GM12878 (cell line): Measurements from ENCODE around the gene SLC15A4. TPM values are rescaled to one million over a fixed set of nuclear protein-coding genes. Genes with fewer than 3 reads are reported as not detected.
A peak's percentile ranks its signal among the peaks of the same experiment; 100 is the strongest.

Experiments used
- ATAC-seq: fragments of 200-7000 bp; cut with Tn5 transposase; 3 replicates; pipeline ENCODE4 v1.9.1; 2020; ENCODE audit warnings: mild to moderate bottlenecking, moderate library complexity
- BruUV-seq: library from RNA; stranded (reverse); fragments of 400-500 nt; replicated peaks from 2 replicates; lab custom pipeline; 2021; lab: Mats Ljungman, UMichigan
- CTCF ChIA-PET: fragments of 300-600 bp; sonication (Branson Sonifier 250); formaldehyde crosslinking; extraction: SDS; loops from one replicate; lab custom pipeline; 2021; ENCODE audit warnings: inconsistent platforms; lab: Yijun Ruan, JAX
- POLR2A ChIA-PET: fragments of 350-600 bp; formaldehyde crosslinking; extraction: SDS; loops from one replicate; lab custom pipeline; 2021; ENCODE audit warnings: inconsistent platforms; lab: Charles Lee
- RAD21 ChIA-PET: fragments of 300-600 bp; sonication (Branson Sonifier 250); formaldehyde crosslinking; loops from one replicate; lab custom pipeline; 2023; ENCODE audit warnings: antibody characterized with exemption; ENCODE audit not compliant: unreplicated experiment; lab: Charles Lee
- SMC1A ChIA-PET: fragments of 300-600 bp; sonication (Branson Sonifier 250); formaldehyde crosslinking; loops from one replicate; lab custom pipeline; 2023; ENCODE audit not compliant: unreplicated experiment, uncharacterized antibody; lab: Charles Lee
- DNase-seq: peaks from one replicate; pipeline ENCODE4 v3.0.0-alpha.2; 2011; ENCODE audit warnings: low read depth, low spot score
- FAIRE-seq: peaks from 3 replicates; lab custom pipeline; 2011; peaks lifted over from hg19 to GRCh38; lab: Jason Lieb, UNC
- H2AFZ ChIP-seq: 2 replicates; pipeline ENCODE4 v1.6.0; 2011; ENCODE audit warnings: low read depth, low read length, control low read depth; ENCODE audit not compliant: control insufficient read depth
- H3K27ac ChIP-seq: 2 replicates; pipeline ENCODE4 v1.5.1; 2011; ENCODE audit warnings: control low read depth; ENCODE audit not compliant: control insufficient read depth, insufficient read depth
- H3K27me3 ChIP-seq, 2 experiments: replicated peaks in 1 of 2; 2 replicates each; pipeline versions ENCODE4 v1.6.0 to v1.6.1; 2011; ENCODE audit warnings: low read length in 1 of 2; ENCODE audit not compliant: control insufficient read depth in 2 of 2, insufficient read depth in 2 of 2
- H3K36me3 ChIP-seq, 2 experiments: 2 replicates each; pipeline ENCODE4 v1.5.1; 2011; ENCODE audit warnings: low read length in 1 of 2; ENCODE audit not compliant: control insufficient read depth in 2 of 2, insufficient read depth in 2 of 2
- H3K4me1 ChIP-seq: 2 replicates; pipeline ENCODE4 v1.6.1; 2011; ENCODE audit warnings: mild to moderate bottlenecking, low read length, moderate library complexity, mixed read lengths; ENCODE audit not compliant: control insufficient read depth, insufficient read depth
- H3K4me2 ChIP-seq: 2 replicates; pipeline ENCODE4 v1.6.0; 2011; ENCODE audit warnings: control low read depth; ENCODE audit not compliant: control insufficient read depth, insufficient read depth
- H3K4me3 ChIP-seq: fragments of 200-600 bp; sonication (generic); 2 replicates; pipeline ENCODE4 v1.5.1; 2016
- H3K79me2 ChIP-seq: 2 replicates; pipeline ENCODE4 v1.6.0; 2011; ENCODE audit warnings: low read length; ENCODE audit not compliant: control insufficient read depth, insufficient read depth
- H3K9ac ChIP-seq: 2 replicates; pipeline ENCODE4 v1.8.0; 2011; ENCODE audit warnings: low read length, control low read depth, mixed read lengths; ENCODE audit not compliant: control insufficient read depth, insufficient read depth
- H3K9me3 ChIP-seq: replicated peaks from 3 replicates; pipeline ENCODE4 v1.5.1; 2011; ENCODE audit warnings: mild to moderate bottlenecking, low read length; ENCODE audit not compliant: control insufficient read depth, insufficient read depth
- H4K20me1 ChIP-seq: 2 replicates; pipeline ENCODE4 v1.6.0; 2011; ENCODE audit not compliant: control insufficient read depth, insufficient read depth
- HDGF ChIP-seq: fragments of 450-650 bp; IDR thresholded peaks from 2 replicates; pipeline ENCODE4 v1.6.1; 2016; ENCODE audit warnings: antibody characterized with exemption
- MYC ChIP-seq: IDR thresholded peaks from 2 replicates; pipeline ENCODE4 v1.6.1; 2011; ENCODE audit warnings: mild to moderate bottlenecking, low read length, moderate library complexity, inconsistent platforms; ENCODE audit not compliant: insufficient read depth, insufficient replicate concordance, insufficient read length, severe bottlenecking
- SMC3 ChIP-seq: IDR thresholded peaks from 2 replicates; pipeline ENCODE4 v1.6.1; 2011; ENCODE audit warnings: low read length, improper control_type of control experiment, borderline replicate concordance
- ZBED1 ChIP-seq: IDR thresholded peaks from 2 replicates; pipeline ENCODE4 v1.6.1; 2016; ENCODE audit warnings: borderline replicate concordance
- WGBS: methylation state at CpG from one replicate; pipeline ENCODE4 v1.1.6; 2016; ENCODE audit warnings: low lambda C conversion rate; ENCODE audit not compliant: insufficient replicate concordance, insufficient coverage; ENCODE audit errors: missing lambda C conversion rate; 5-methylcytosine and 5-hydroxymethylcytosine counted together
- in situ Hi-C: fragments of 300-500 bp; cut with MboI; formaldehyde crosslinking; loops from 9 replicates; pipeline ENCODE4 v1.14.3; 2018; ENCODE audit warnings: mixed read lengths
- intact Hi-C: fragments of 100-400 bp; cut with micrococcal nuclease; formaldehyde crosslinking; loops from one replicate; pipeline ENCODE4 v1.14.2; 2022; ENCODE audit not compliant: unreplicated experiment
- polyA plus RNA-seq, 11 experiments: library from polyadenylated mRNA; depleted of rRNA in 4 of 11; unstranded in 6 of 11; stranded (reverse) in 5 of 11; fragments of >200 nt; fragmentation: Nextera tagmentation in 4 of 11; fragmentation: Illumina TruSeq in 1 of 11; extraction: Ambion mirVana in 4 of 11; extraction: Trizol in 1 of 11; gene quantifications; 1 replicate in 1 of 11; 2 replicates in 10 of 11; pipeline versions ENCODE4 v1.2.1 to v1.2.3, GENCODE V29; 2011 to 2016; ENCODE audit warnings: inconsistent platforms in 2 of 11, missing spikeins in 2 of 11, low read depth in 1 of 11
- total RNA-seq, 4 experiments: library from RNA; depleted of rRNA in 3 of 4; stranded (reverse); fragments of >200 nt in 3 of 4; fragmentation: Illumina TruSeq in 1 of 4; extraction: Trizol in 1 of 4; gene quantifications; 2 replicates each; pipeline versions ENCODE4 v1.2.1 to v1.2.3, GENCODE V29; 2013 to 2021
- TF ChIP-seq, protein P1 (sequence below): fragments of 450-650 bp; IDR thresholded peaks from 2 replicates; pipeline ENCODE4 v1.6.1; 2017; ENCODE audit warnings: mild to moderate bottlenecking, moderate library complexity

SLC15A4 gene
- total and polyA plus RNA-seq, 10 of the 15 experiments (the other 5 are each of a cell fraction or from before 2014, with no cell fraction given): 12.7 to 257 (median 36.6) TPM

DNA sequence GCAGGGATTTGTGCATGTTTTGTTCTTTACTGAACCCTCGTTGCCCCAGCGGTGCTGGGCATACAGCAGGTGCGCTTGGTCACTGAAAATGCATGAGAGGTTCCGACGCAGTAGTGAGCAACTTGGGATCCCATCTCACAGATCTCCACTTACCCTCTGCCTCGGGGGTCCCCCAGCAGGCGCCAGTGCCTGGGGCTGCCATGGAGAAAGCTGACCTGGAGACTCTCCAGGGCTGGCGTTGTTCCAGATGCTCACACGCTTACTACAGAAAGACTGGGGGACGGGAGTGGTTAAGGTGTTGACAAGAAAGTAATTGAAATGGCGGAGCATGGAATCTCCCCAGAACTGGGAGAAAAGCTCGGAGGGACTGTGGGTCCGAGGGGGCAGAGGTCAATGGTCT is 43.7 kb upstream of the SLC15A4 start (continued):
- TF ChIP-seq, protein P1, sequence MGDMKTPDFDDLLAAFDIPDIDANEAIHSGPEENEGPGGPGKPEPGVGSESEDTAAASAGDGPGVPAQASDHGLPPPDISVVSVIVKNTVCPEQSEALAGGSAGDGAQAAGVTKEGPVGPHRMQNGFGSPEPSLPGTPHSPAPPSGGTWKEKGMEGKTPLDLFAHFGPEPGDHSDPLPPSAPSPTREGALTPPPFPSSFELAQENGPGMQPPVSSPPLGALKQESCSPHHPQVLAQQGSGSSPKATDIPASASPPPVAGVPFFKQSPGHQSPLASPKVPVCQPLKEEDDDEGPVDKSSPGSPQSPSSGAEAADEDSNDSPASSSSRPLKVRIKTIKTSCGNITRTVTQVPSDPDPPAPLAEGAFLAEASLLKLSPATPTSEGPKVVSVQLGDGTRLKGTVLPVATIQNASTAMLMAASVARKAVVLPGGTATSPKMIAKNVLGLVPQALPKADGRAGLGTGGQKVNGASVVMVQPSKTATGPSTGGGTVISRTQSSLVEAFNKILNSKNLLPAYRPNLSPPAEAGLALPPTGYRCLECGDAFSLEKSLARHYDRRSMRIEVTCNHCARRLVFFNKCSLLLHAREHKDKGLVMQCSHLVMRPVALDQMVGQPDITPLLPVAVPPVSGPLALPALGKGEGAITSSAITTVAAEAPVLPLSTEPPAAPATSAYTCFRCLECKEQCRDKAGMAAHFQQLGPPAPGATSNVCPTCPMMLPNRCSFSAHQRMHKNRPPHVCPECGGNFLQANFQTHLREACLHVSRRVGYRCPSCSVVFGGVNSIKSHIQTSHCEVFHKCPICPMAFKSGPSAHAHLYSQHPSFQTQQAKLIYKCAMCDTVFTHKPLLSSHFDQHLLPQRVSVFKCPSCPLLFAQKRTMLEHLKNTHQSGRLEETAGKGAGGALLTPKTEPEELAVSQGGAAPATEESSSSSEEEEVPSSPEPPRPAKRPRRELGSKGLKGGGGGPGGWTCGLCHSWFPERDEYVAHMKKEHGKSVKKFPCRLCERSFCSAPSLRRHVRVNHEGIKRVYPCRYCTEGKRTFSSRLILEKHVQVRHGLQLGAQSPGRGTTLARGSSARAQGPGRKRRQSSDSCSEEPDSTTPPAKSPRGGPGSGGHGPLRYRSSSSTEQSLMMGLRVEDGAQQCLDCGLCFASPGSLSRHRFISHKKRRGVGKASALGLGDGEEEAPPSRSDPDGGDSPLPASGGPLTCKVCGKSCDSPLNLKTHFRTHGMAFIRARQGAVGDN: no peak
- TF ChIP-seq ZBED1 (no peak), SMC3 (no peak)

DNA sequence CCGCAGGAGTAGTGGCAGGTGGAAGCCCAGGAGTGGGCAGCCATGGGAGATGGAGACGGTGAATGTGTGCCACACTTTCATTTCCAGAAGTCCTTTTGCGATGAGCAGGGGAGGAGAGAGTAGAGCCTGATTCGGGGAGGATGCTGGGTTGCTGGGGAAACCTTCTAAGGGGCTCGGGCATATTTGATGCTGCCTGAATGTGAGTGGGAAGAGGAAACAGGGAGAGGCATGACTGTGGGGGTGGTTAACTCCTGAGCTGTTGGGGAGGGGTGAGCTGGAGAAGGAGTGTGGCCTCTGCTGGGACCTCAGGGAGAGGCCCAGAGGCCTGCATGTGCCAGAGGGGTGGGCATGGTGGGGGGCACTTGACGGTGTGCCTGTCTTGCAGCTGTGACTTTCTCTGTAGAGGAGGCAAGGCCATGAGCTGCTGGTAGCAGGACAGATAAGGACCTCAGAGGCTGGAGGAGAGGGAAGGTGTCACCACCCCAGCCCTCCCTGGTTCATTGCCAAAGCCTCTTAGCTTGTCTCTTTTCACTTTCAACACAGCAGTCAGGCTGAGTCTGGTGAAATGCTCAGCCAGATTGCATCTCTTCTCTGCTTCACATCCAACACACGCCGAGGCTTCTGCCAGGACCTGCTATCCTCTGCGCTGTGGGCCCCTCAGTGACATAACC is 40.9 kb upstream of the SLC15A4 start:
- in situ Hi-C loops: no loop called here
- ATAC-seq (peak; percentile 69), DNase-seq (no peak), FAIRE-seq (no peak)
- Histone ChIP-seq H3K9ac (no peak overlapping the region), H3K4me1 (no peaks in the 10 kb centered on the region), H2AFZ (no peak overlapping the region), H3K4me2 (no peak overlapping the region), H3K27ac (no peak overlapping the region), H3K79me2 (no peaks in the 10 kb centered on the region), H3K36me3 (peaks cover 0 to 4% of the 10 kb centered on the region in 2 experiments; a peak in 2 of 4 replicates), H3K27me3 (no peaks in the 10 kb centered on the region), H3K9me3 (no peaks in the 10 kb centered on the region; the same call in 2 of the 3 replicates), H3K4me3 (no peak overlapping the region), H4K20me1 (0 out of 2 replicates have a peak, but pooled peaks cover 3% of the 10 kb centered on the region)
- SMC1A ChIA-PET: interaction anchor here (0.9 to 1.1 kb wide), 3 partner anchors 8 to 45 kb away, joined by 3 read pairs; no protein-coding TSS in a partner anchor
- 0 out of 2 replicates have a peak, but pooled peaks have one; percentile 33 for TF ChIP-seq HDGF
- TF ChIP-seq MYC: no peak
- CTCF ChIA-PET: interaction anchor here (1.0 kb wide), 1 partner anchor 85 kb away, joined by 3 read pairs; no protein-coding TSS in a partner anchor
- BruUV-seq: no TSS peak
- intact Hi-C loops: no loop called here
- 86% methylated on average over 9 of the region's 9 CpGs for WGBS
- RAD21 ChIA-PET: interaction anchor here (1.3 kb wide), 1 partner anchor 34 kb away, joined by 4 read pairs; no protein-coding TSS in a partner anchor
- POLR2A ChIA-PET: interaction anchor here (0.6 kb wide), 1 partner anchor 17 kb away, joined by 3 read pairs; no protein-coding TSS in a partner anchor
